NCI-H2227 (cell line): ENCODE measurements around the gene CHST8.
"Not testable (repeated sequence)": the region's sequence is repeated elsewhere in the genome, so short reads cannot be mapped to it uniquely, and the experiment has no call there.

ENCODE experiments used
- DNase-seq: peaks from one replicate; lab custom pipeline; 2025; ENCODE audit not compliant: unreplicated experiment; lab: John Stamatoyannopoulos, UW

Gene CHST8

GRCh38 chr19:33688171-33688992 is 66.6 kb downstream of the CHST8 start:
- DNase-seq: no peak

GRCh38 chr19:33689138-33689746 is 67.5 kb downstream of the CHST8 start:
- no peak for DNase-seq

- peak; percentile 53 for DNase-seq
Observed at GRCh38 chr19:33689868-33690267, 68.1 kb downstream of the CHST8 start.

- peak; percentile 49 for DNase-seq
Observed at GRCh38 chr19:33690378-33691029, 68.8 kb downstream of the CHST8 start.

- no peak for DNase-seq
Observed at GRCh38 chr19:33691030-33691427, 69.3 kb downstream of the CHST8 start.

- DNase-seq: no peak
Observed at GRCh38 chr19:33691736-33692135, 70.0 kb downstream of the CHST8 start.

- no peak for DNase-seq
Observed at GRCh38 chr19:33693678-33694077, 71.9 kb downstream of the CHST8 start.

GRCh38 chr19:33695547-33695946 is 73.8 kb downstream of the CHST8 start:
- DNase-seq: not testable (repeated sequence)

GRCh38 chr19:33697766-33698165 is 76.0 kb downstream of the CHST8 start:
- DNase-seq: no peak

GRCh38 chr19:33698576-33699435 is 77.1 kb downstream of the CHST8 start:
- DNase-seq: no peak

- no peak for DNase-seq
Observed at GRCh38 chr19:33699754-33700407, 78.1 kb downstream of the CHST8 start.

GRCh38 chr19:33700408-33701013 is 78.8 kb downstream of the CHST8 start:
- no peak for DNase-seq

GRCh38 chr19:33701565-33701964 is 79.8 kb downstream of the CHST8 start:
- no peak for DNase-seq

- no peak for DNase-seq
Observed at GRCh38 chr19:33702606-33703437, 81.1 kb downstream of the CHST8 start.

- no peak for DNase-seq
Observed at GRCh38 chr19:33703438-33703750, 81.6 kb downstream of the CHST8 start.

GRCh38 chr19:33703821-33704220 is 82.1 kb downstream of the CHST8 start:
- DNase-seq: no peak

GRCh38 chr19:33704271-33704670 is 82.5 kb downstream of the CHST8 start:
- DNase-seq: no peak

GRCh38 chr19:33705090-33705847 is 83.5 kb downstream of the CHST8 start:
- DNase-seq: no peak

GRCh38 chr19:33705860-33706259 is 84.1 kb downstream of the CHST8 start:
- DNase-seq: no peak
